Neural progenitor cell (in vitro differentiated cells): ENCODE results near the gene GHRH. TPM values are rescaled to one million over a fixed set of nuclear protein-coding genes. Genes with fewer than 3 reads are reported as not detected.

Source experiments
- DNase-seq: peaks from one replicate; pipeline ENCODE4 v3.0.0-alpha.2; 2016; ENCODE audit warnings: low spot score
- H2AFZ ChIP-seq: fragments of 200-600 bp; sonication (generic); replicated peaks from 2 replicates; pipeline ENCODE4 v1.6.1; 2016; ENCODE audit warnings: antibody characterized with exemption
- H3F3A ChIP-seq: fragments of 200-600 bp; sonication (generic); 2 replicates; pipeline ENCODE4 v1.6.1; 2016; ENCODE audit warnings: antibody characterized with exemption, low read depth
- H3K27ac ChIP-seq: fragments of 200-600 bp; sonication (generic); 2 replicates; pipeline ENCODE4 v1.5.1; 2016; ENCODE audit warnings: mild to moderate bottlenecking
- H3K27me3 ChIP-seq: fragments of 200-600 bp; sonication (generic); 2 replicates; pipeline ENCODE4 v1.6.1; 2016; ENCODE audit warnings: mild to moderate bottlenecking, moderate library complexity
- H3K36me3 ChIP-seq: fragments of 200-600 bp; sonication (generic); 2 replicates; pipeline ENCODE4 v1.5.1; 2016
- H3K4me1 ChIP-seq: fragments of 200-600 bp; sonication (generic); 2 replicates; pipeline ENCODE4 v1.6.1; 2016; ENCODE audit warnings: mixed run types
- H3K4me2 ChIP-seq: fragments of 200-600 bp; sonication (generic); 2 replicates; pipeline ENCODE4 v1.6.1; 2016
- H3K4me3 ChIP-seq: fragments of 200-600 bp; sonication (generic); 2 replicates; pipeline ENCODE4 v1.5.1; 2016
- H3K79me2 ChIP-seq: fragments of 200-600 bp; sonication (generic); 2 replicates; pipeline ENCODE4 v1.6.1; 2016; ENCODE audit warnings: low read depth
- H3K9ac ChIP-seq: fragments of 200-600 bp; sonication (generic); 2 replicates; pipeline ENCODE4 v1.6.1; 2016
- H3K9me3 ChIP-seq: fragments of 200-600 bp; sonication (generic); 2 replicates; pipeline ENCODE4 v1.5.1; 2016; ENCODE audit warnings: low read depth
- H4K20me1 ChIP-seq: fragments of 200-600 bp; sonication (generic); 2 replicates; pipeline ENCODE4 v1.6.1; 2016; ENCODE audit warnings: low read depth
- H3K27ac Mint-ChIP-seq: 3 replicates; pipeline ENCODE4 v1.8.0; 2021; ENCODE audit warnings: mixed read lengths
- H3K27me3 Mint-ChIP-seq: 2 replicates; pipeline ENCODE4 v1.8.0; 2022; ENCODE audit warnings: low read depth, mild to moderate bottlenecking, inconsistent platforms, moderate library complexity, mixed read lengths; ENCODE audit not compliant: insufficient read depth
- H3K36me3 Mint-ChIP-seq: 3 replicates; pipeline ENCODE4 v1.8.0; 2021; ENCODE audit warnings: mixed read lengths
- H3K4me1 Mint-ChIP-seq: 3 replicates; pipeline ENCODE4 v1.8.0; 2021; ENCODE audit warnings: mixed read lengths
- H3K4me3 Mint-ChIP-seq: 3 replicates; pipeline ENCODE4 v1.8.0; 2021; ENCODE audit warnings: mild to moderate bottlenecking, moderate library complexity, mixed read lengths
- H3K9me3 Mint-ChIP-seq: 3 replicates; pipeline ENCODE4 v1.8.0; 2020; ENCODE audit warnings: mixed read lengths
- CTCF ChIP-seq: fragments of 200-600 bp; sonication (generic); IDR thresholded peaks from 2 replicates; pipeline ENCODE4 v1.5.1; 2017; ENCODE audit warnings: antibody characterized with exemption, mild to moderate bottlenecking
- EZH2 ChIP-seq: fragments of 200-600 bp; sonication (generic); IDR thresholded peaks from 2 replicates; pipeline ENCODE4 v1.6.1; 2017; ENCODE audit warnings: antibody characterized with exemption, mild to moderate bottlenecking, moderate library complexity
- EZH2phosphoT487 ChIP-seq: fragments of 200-600 bp; sonication (generic); IDR thresholded peaks from 2 replicates; pipeline ENCODE4 v1.6.1; 2017; ENCODE audit warnings: antibody characterized with exemption
- total RNA-seq: library from RNA; depleted of rRNA; stranded (reverse); fragments of >200 nt; gene quantifications from 2 replicates; pipeline ENCODE4 v1.2.3, GENCODE V29; 2015; ENCODE audit warnings: low replicate concordance

GHRH gene
- total RNA-seq, 1 donor from 2014 or later: not detected

DNA sequence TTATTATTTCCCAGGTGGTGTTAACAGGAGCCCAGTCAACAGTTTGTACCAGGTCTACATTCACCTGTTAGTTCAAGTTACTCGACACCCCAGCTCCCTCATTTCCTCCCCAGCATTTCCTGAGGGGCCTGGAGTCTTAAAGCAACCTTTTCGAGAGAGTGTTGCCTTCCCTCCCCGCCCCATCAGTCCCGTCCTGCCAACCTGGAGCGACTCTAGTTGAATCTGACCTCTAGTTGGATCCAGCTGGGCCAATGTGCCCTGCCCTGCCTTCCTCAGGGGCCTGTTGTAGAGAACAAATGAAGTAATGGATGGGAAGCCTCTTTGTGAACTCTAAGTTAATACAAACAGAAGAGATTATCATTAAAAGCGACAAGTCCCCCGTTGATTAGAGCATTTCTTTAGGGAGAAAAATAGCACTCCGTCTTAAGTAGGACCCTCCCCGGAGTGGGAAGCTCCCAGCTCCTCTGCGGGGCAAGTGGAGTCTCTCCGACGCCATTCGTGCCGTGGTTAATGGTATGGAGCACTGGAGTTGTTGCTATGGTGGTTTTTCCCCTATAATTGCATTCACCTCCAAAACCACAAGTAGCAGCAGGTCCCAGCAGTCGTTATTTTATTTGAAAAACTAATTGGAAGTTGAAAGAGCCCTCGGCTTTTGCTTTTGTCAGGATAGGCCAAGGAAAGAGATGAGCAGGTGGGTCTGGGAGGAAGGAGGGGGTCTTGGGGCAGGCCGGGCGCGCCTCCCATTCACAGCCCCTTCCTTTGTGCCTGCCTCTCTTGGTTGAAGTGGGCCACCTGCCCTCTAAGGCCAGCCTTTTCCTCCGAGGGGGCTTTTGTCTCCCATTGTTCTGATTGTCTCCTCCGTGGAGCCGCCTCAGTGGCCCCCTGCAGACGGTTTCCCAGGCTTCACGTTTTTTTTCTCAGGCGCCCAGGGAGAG lies 16.1 kb downstream of the GHRH start:
- Histone ChIP-seq H3K27me3 (no peaks in the 10 kb centered on the region), H3K4me1 (peaks cover 53% of the 10 kb centered on the region), H3K79me2 (no peaks in the 10 kb centered on the region), H3K4me3 (peak overlapping the region; percentile 11), H3K36me3 (peaks cover 12% of the 10 kb centered on the region), H3K4me2 (peak overlapping the region; percentile 42), H3K9ac (no peak overlapping the region), H4K20me1 (no peaks in the 10 kb centered on the region), H2AFZ (no peak overlapping the region), H3K9me3 (no peaks in the 10 kb centered on the region), H3K27ac (peak overlapping the region; percentile 96), H3F3A (peaks cover 79% of the 10 kb centered on the region)
- peak overlapping the region; percentile 99 for H3K27ac Mint-ChIP-seq
- DNase-seq: peak; percentile 92
- H3K9me3 Mint-ChIP-seq: no peaks in the 10 kb centered on the region
- H3K36me3 Mint-ChIP-seq: peaks cover 28% of the 10 kb centered on the region
- no peak for TF ChIP-seq CTCF
- no peak for TF ChIP-seq EZH2phosphoT487
- TF ChIP-seq EZH2: no peak
- peak overlapping the region; percentile 33 for H3K4me3 Mint-ChIP-seq
- peaks cover 54% of the 10 kb centered on the region for H3K4me1 Mint-ChIP-seq
- H3K27me3 Mint-ChIP-seq: peaks cover 2% of the 10 kb centered on the region

DNA sequence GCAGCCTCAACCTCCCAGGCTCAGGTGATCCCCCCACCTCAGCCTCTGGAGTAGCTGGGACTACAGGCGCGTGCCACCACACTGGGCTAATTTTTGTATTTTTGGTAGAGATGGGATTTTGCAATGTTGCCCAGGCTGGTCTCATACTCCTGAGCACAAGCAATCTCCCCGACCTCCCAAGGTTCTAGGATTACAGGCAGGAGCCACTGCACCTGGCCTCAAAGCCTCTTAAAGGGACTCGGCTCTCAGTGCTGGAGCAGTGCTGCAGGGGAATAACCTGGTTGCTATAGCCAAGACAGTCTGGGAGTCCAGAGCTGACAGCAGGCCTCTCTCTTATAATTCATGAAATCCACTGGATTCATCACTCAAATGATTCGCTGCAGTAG lies 17.0 kb downstream of the GHRH start:
- Mint-ChIP-seq H3K4me3 (no peak overlapping the region), H3K36me3 (peaks cover 34% of the 10 kb centered on the region), H3K27ac (peak overlapping the region; percentile 99), H3K9me3 (no peaks in the 10 kb centered on the region), H3K4me1 (peaks cover 57% of the 10 kb centered on the region), H3K27me3 (peaks cover 2% of the 10 kb centered on the region)
- H3K4me1 ChIP-seq: peaks cover 53% of the 10 kb centered on the region
- peak overlapping the region; percentile 96 for H3K27ac ChIP-seq
- H2AFZ ChIP-seq: no peak overlapping the region
- TF ChIP-seq EZH2phosphoT487: no peak
- TF ChIP-seq CTCF: no peak
- TF ChIP-seq EZH2: no peak
- peaks cover 78% of the 10 kb centered on the region for H3F3A ChIP-seq
- H3K9ac ChIP-seq: no peak overlapping the region
- H3K79me2 ChIP-seq: no peaks in the 10 kb centered on the region
- peaks cover 20% of the 10 kb centered on the region for H3K36me3 ChIP-seq
- H3K4me2 ChIP-seq: peak overlapping the region; percentile 42
- H3K9me3 ChIP-seq: no peaks in the 10 kb centered on the region
- H4K20me1 ChIP-seq: no peaks in the 10 kb centered on the region
- no peaks in the 10 kb centered on the region for H3K27me3 ChIP-seq
- no peak for DNase-seq
- H3K4me3 ChIP-seq: no peak overlapping the region

DNA sequence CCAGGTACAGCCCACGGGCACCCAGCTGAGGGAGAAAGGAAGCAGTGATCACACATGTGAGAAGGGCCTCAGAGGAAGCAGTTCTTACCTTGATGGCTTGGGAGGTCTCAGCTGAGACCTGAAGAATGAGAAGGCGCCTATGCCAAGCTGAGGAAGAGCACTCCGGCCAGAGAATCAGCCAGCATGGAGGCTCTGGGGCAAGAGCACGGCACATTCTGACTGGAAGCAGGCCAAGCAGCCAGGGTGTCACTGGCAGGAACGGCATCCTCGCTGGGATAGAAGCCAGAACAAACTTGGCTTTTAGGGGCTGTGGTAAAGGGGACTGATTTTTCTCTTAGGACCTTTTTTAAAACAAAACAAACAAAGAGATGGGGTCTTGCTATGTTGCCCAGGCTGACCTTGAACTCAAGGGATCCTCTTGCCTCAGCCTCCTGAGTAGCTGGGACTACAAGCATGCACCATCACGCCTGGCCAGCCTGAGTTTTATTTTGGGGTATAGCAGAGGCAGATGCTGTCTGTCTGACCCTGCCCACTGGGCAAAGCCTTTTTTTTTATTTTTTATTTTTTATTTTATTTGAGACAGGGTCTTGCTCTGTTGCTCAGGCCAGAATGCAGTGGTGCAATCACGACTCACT lies 17.6 kb downstream of the GHRH start:
- Histone ChIP-seq H3K4me3 (no peak overlapping the region), H3F3A (peaks cover 83% of the 10 kb centered on the region), H3K36me3 (peaks cover 20% of the 10 kb centered on the region), H3K9ac (no peak overlapping the region), H3K79me2 (no peaks in the 10 kb centered on the region), H2AFZ (no peak overlapping the region), H3K4me2 (no peak overlapping the region), H3K27ac (peak overlapping the region; percentile 96), H3K27me3 (no peaks in the 10 kb centered on the region), H3K9me3 (no peaks in the 10 kb centered on the region), H4K20me1 (no peaks in the 10 kb centered on the region), H3K4me1 (peaks cover 56% of the 10 kb centered on the region)
- Mint-ChIP-seq H3K4me1 (peaks cover 62% of the 10 kb centered on the region), H3K4me3 (no peak overlapping the region), H3K27me3 (no peaks in the 10 kb centered on the region), H3K36me3 (peaks cover 35% of the 10 kb centered on the region), H3K27ac (peak overlapping the region; percentile 80), H3K9me3 (no peaks in the 10 kb centered on the region)
- no peak for TF ChIP-seq EZH2phosphoT487
- no peak for DNase-seq
